ENCODE results near the gene GKN1.

GKN1 gene

DNA sequence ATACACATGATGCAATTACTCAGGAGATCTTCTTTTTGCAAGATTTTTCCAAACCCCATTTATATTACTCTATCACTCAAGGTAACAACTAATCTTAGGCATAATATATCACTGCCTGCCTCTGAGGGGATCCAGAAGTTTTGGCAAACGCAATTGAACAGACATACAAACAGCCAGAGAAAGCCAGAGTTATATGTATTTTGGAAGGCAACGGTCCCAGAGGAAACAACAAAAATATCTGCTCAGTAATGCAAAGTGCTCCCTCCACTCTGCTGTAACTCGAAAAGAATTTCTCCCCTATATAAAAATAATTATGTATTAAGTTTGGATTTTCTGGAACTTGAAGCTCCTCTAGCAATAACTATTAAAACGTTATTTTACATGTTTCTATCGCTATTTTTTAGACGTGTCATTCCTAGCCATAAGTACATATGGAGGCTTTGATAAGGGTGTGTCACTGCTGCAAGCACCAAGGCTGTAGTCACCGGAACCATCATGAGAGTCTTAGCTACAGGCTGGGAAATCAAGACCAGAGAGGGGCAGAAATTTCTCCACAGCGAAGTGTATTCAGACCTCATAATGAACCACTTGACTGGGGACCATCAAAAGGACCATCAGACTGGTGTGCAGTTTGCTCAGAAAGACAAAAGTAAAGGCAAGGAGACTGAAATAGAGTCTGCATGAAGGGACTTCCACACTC, 3.7 kb upstream of the GKN1 start:
- peak overlapping the region in 1 of 2 donors; percentile 14 for H3K27ac ChIP-seq
- intact Hi-C loops (cut with DNase I; ENCODE audit: low total_unique reads) = no loop called here

GRCh38 chr2:68971591-68972231, 2.7 kb upstream of the GKN1 start:
- Histone ChIP-seq H3K27me3 (no peaks in the 10 kb centered on the region), H3K36me3 (no peaks in the 10 kb centered on the region)
- DNase-seq = no peak

More for the DNA sequence above, 3.7 kb upstream of the GKN1 start:
- Histone ChIP-seq H3K27me3 (no peaks in the 10 kb centered on the region), H3K4me3 (no peak overlapping the region), H3K36me3 (no peaks in the 10 kb centered on the region), H3K4me1 (peaks cover 0 to 41% (median 15%) of the 10 kb centered on the region in 4 donors), H3K9me3 (no peaks in the 10 kb centered on the region)
- TF ChIP-seq CTCF (IDR thresholded peaks at IDR 0.05) = no peak
- no peak for DNase-seq

GRCh38 chr2:68974946-68975665, 670 bp downstream of the GKN1 start:
- Histone ChIP-seq H3K27ac (no peak overlapping the region), H3K36me3 (no peaks in the 10 kb centered on the region), H3K9me3 (no peaks in the 10 kb centered on the region), H3K4me3 (no peak overlapping the region), H3K4me1 (peaks cover 0 to 35% (median 12%) of the 10 kb centered on the region in 4 donors), H3K27me3 (no peaks in the 10 kb centered on the region)
- intact Hi-C loops (cut with DNase I; ENCODE audit: low total_unique reads) = no loop called here
- no peak for DNase-seq
- no peak for TF ChIP-seq CTCF (IDR thresholded peaks at IDR 0.05)

More at GRCh38 chr2:68971591-68972231, 2.7 kb upstream of the GKN1 start:
- no peak for TF ChIP-seq CTCF (IDR thresholded peaks at IDR 0.05)
- Histone ChIP-seq H3K27ac (peak overlapping the region in 1 of 2 donors; percentile 41), H3K4me1 (peaks cover 0 to 43% (median 15%) of the 10 kb centered on the region in 4 donors), H3K9me3 (no peaks in the 10 kb centered on the region), H3K4me3 (no peak overlapping the region)
- intact Hi-C loops (cut with DNase I; ENCODE audit: low total_unique reads) = no loop called here

DNA sequence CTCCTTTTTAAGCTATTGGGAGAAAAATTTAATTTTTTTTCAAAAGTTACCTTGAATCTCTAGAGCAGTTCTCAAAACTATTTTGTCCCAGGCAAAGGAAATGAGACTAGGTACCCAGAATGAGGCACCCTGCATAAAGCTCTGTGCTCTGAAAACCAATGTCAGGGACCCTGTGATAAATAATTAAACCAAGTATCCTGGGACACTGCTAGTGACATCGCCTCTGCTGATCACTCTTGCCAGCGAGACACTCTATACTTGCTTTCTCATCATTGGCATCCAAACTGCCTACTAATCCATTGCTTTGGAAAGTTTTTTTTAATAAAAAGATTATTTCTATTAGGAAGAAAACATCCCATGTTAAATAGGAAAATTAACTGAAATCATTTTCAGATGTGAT, 1.4 kb downstream of the GKN1 start:
- Histone ChIP-seq H3K9me3 (no peaks in the 10 kb centered on the region), H3K4me3 (no peak overlapping the region), H3K36me3 (no peaks in the 10 kb centered on the region), H3K27me3 (no peaks in the 10 kb centered on the region), H3K27ac (no peak overlapping the region), H3K4me1 (peaks cover 0 to 27% (median 12%) of the 10 kb centered on the region in 4 donors)
- intact Hi-C loops (cut with DNase I; ENCODE audit: low total_unique reads) = no loop called here
- DNase-seq = no peak
- no peak for TF ChIP-seq CTCF (IDR thresholded peaks at IDR 0.05)

- no peak for TF ChIP-seq CTCF (IDR thresholded peaks at IDR 0.05)
- H3K9me3 ChIP-seq = no peaks in the 10 kb centered on the region
- intact Hi-C loops (cut with DNase I; ENCODE audit: low total_unique reads) = no loop called here
Measured at GRCh38 chr2:68977453-68977852, 3.0 kb downstream of the GKN1 start.

More at GRCh38 chr2:68977453-68977852, 3.0 kb downstream of the GKN1 start:
- H3K27ac ChIP-seq = no peak overlapping the region
- no peak for DNase-seq
- H3K4me3 ChIP-seq = no peak overlapping the region
- H3K27me3 ChIP-seq = no peaks in the 10 kb centered on the region
- H3K36me3 ChIP-seq = no peaks in the 10 kb centered on the region
- peaks cover 0 to 11% (median under 1%) of the 10 kb centered on the region in 4 donors for H3K4me1 ChIP-seq
